Endometrium (tissue), 2 donors: ENCODE data around the gene CADM1.

Source experiments
- FAIRE-seq: peaks from 2 replicates; lab custom pipeline; 2012; peaks lifted over from hg19 to GRCh38; lab: Jason Lieb, UNC
- donor health status: control.
- donor health status: control.

CADM1 gene

GRCh38 chr11:115349335-115350017 is 154.7 kb downstream of the CADM1 start:
- FAIRE-seq: peak; percentile 45

GRCh38 chr11:115348416-115348815 is 155.8 kb downstream of the CADM1 start:
- no peak for FAIRE-seq

GRCh38 chr11:115347106-115347505 is 157.1 kb downstream of the CADM1 start:
- FAIRE-seq: no peak

GRCh38 chr11:115345840-115346239 is 158.4 kb downstream of the CADM1 start:
- no peak for FAIRE-seq

GRCh38 chr11:115345361-115345760 is 158.9 kb downstream of the CADM1 start:
- no peak for FAIRE-seq

- FAIRE-seq: no peak
These were observed 159.4 kb downstream of the CADM1 start for GRCh38 chr11:115344846-115345245.

- no peak for FAIRE-seq
These were observed 162.1 kb downstream of the CADM1 start for GRCh38 chr11:115342142-115342541.

- no peak for FAIRE-seq
These were observed 163.3 kb downstream of the CADM1 start for GRCh38 chr11:115340874-115341273.

GRCh38 chr11:115338476-115338875 is 165.7 kb downstream of the CADM1 start:
- no peak for FAIRE-seq

- peak; percentile 93 for FAIRE-seq
These were observed 169.1 kb downstream of the CADM1 start for GRCh38 chr11:115334932-115335788.

GRCh38 chr11:115333949-115334348 is 170.3 kb downstream of the CADM1 start:
- no peak for FAIRE-seq

- no peak for FAIRE-seq
These were observed 171.1 kb downstream of the CADM1 start for GRCh38 chr11:115333121-115333520.

GRCh38 chr11:115330684-115331482 is 173.3 kb downstream of the CADM1 start:
- no peak for FAIRE-seq

- FAIRE-seq: no peak
These were observed 177.7 kb downstream of the CADM1 start for GRCh38 chr11:115326526-115326925.

- FAIRE-seq: no peak
These were observed 178.7 kb downstream of the CADM1 start for GRCh38 chr11:115325523-115325922.

- peak; percentile 82 for FAIRE-seq
These were observed 179.4 kb downstream of the CADM1 start for GRCh38 chr11:115324581-115325432.

- FAIRE-seq: no peak
These were observed 181.5 kb downstream of the CADM1 start for GRCh38 chr11:115322553-115323203.

GRCh38 chr11:115321605-115322289 is 182.5 kb downstream of the CADM1 start:
- no peak for FAIRE-seq

- FAIRE-seq: no peak
These were observed 186.7 kb downstream of the CADM1 start for GRCh38 chr11:115317277-115318185.
